CD4-positive, alpha-beta T cell (primary cell): ENCODE data around the gene GSG1L. TPM values are rescaled to one million over a fixed set of nuclear protein-coding genes. Genes with fewer than 3 reads are reported as not detected.

ENCODE experiments used
- ATAC-seq: fragments of 200-7000 bp; cut with Tn5 transposase; one replicate; pipeline ENCODE4 v1.10.0; 2022; ENCODE audit warnings: mild to moderate bottlenecking; ENCODE audit not compliant: poor library complexity
- CTCF ChIA-PET: fragments of 350-600 bp; sonication (Branson Sonifier 250); formaldehyde crosslinking; loops from one replicate; lab custom pipeline; 2021; ENCODE audit warnings: antibody characterized with exemption, inconsistent platforms; lab: Charles Lee
- POLR2A ChIA-PET: fragments of 350-600 bp; sonication (Branson Sonifier 250); formaldehyde crosslinking; loops from one replicate; lab custom pipeline; 2021; ENCODE audit warnings: antibody characterized with exemption, inconsistent platforms; lab: Charles Lee
- DNase-seq, 14 experiments: peaks; one replicate each; pipeline ENCODE4 v3.0.0-alpha.2; 2013 to 2020; ENCODE audit warnings: mixed read lengths in 2 of 14
- H3K27ac ChIP-seq, 2 donors: one replicate each; pipeline versions ENCODE4 v1.5.1 to v1.7.0; 2013; ENCODE audit warnings: low read length in 2 of 2, low read depth in 1 of 2, mild to moderate bottlenecking in 1 of 2
- H3K27me3 ChIP-seq, 2 experiments: 1 replicate in 1 of 2; 2 replicates in 1 of 2; pipeline versions ENCODE4 v1.6.1 to v1.7.0; 2013; ENCODE audit warnings: low read length in 2 of 2, control low read depth in 1 of 2, mild to moderate bottlenecking in 1 of 2, moderate library complexity in 1 of 2; ENCODE audit not compliant: insufficient read depth in 2 of 2, control insufficient read depth in 1 of 2
- H3K36me3 ChIP-seq: one replicate; pipeline ENCODE4 v1.6.1; 2013; ENCODE audit warnings: low read length, control low read depth; ENCODE audit not compliant: insufficient read depth
- H3K4me1 ChIP-seq: one replicate; pipeline ENCODE4 v1.6.1; 2013; ENCODE audit warnings: low read length, control low read depth; ENCODE audit not compliant: insufficient read depth
- H3K4me3 ChIP-seq: one replicate; pipeline ENCODE4 v1.5.1; 2013; ENCODE audit warnings: mild to moderate bottlenecking, low read length, moderate library complexity
- H3K9me3 ChIP-seq, 2 experiments: 1 replicate in 1 of 2; 2 replicates in 1 of 2; pipeline versions ENCODE4 v1.6.1 to v1.7.0; 2013; ENCODE audit warnings: low read length in 2 of 2, mild to moderate bottlenecking in 2 of 2, control low read depth in 1 of 2, moderate library complexity in 1 of 2; ENCODE audit not compliant: control insufficient read depth in 1 of 2, insufficient read depth in 1 of 2
- H3K27ac Mint-ChIP-seq: one replicate; pipeline ENCODE4 v1.8.0; 2020; ENCODE audit warnings: mixed read lengths
- H3K27me3 Mint-ChIP-seq: one replicate; pipeline ENCODE4 v1.8.0; 2021; ENCODE audit warnings: mixed read lengths
- H3K36me3 Mint-ChIP-seq: one replicate; pipeline ENCODE4 v1.8.0; 2021; ENCODE audit warnings: low read depth, mixed read lengths
- H3K4me1 Mint-ChIP-seq: one replicate; pipeline ENCODE4 v1.8.0; 2021; ENCODE audit warnings: low read depth, mixed read lengths
- H3K4me3 Mint-ChIP-seq: one replicate; pipeline ENCODE4 v1.8.0; 2020; ENCODE audit warnings: mild to moderate bottlenecking, mixed read lengths
- H3K9me3 Mint-ChIP-seq: one replicate; pipeline ENCODE4 v1.8.0; 2020; ENCODE audit warnings: mixed read lengths
- intact Hi-C, 2 experiments: fragments of 100-400 bp; cut with DNase I in 1 of 2; cut with micrococcal nuclease in 1 of 2; formaldehyde crosslinking; loops; one replicate each; pipeline versions ENCODE4 v1.15.1 to v1.9.0; 2023 to 2025; cut with DNase I, micrococcal nuclease
- total RNA-seq, 174 experiments: library from RNA in 2 of 174; stranded (reverse) in 2 of 174; gene quantifications; one replicate each; pipeline ENCODE4 v1.2.3 and lab custom pipeline; 2021 to 2026
- TF ChIP-seq, protein P1 (sequence below): fragments of 200-600 bp; IDR thresholded peaks from one replicate; pipeline ENCODE4 v1.8.0; 2022; ENCODE audit warnings: antibody characterized with exemption, mild to moderate bottlenecking

The GSG1L gene
- total RNA-seq, 2 experiments from 2014 or later = not detected

DNA sequence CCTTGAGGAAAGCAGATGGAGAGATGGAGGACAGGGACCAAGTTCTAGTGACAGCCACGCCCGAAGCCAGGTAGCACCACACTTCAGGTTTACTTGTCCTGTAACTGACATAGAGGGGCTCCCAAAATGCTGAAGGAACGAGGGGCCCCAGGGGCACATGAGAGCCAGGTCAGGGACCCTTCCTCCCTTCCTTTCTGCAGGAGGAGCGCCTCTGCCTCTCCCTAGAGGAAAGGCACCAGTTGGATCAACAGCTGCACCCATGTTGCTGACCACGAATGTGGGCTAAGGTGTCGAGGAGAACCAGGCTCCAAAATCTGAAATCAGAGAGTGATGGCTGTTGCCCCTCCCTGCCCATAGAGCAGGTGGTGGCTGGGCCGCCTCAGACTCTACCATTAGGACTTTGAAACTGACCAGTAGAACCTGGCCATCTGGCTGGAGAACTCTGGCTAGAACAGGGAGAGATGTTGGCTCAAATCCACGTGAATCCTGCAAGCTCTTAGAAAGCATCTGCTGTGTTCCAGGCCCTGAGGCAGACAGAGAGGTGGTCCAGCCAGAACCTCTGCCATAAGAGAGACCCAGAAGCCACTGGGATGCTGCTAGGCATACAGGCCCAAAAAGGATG lies 294.8 kb downstream of the GSG1L start:
- no peaks in the 10 kb centered on the region for H3K27me3 Mint-ChIP-seq
- no peaks in the 10 kb centered on the region for H3K4me1 Mint-ChIP-seq

DNA sequence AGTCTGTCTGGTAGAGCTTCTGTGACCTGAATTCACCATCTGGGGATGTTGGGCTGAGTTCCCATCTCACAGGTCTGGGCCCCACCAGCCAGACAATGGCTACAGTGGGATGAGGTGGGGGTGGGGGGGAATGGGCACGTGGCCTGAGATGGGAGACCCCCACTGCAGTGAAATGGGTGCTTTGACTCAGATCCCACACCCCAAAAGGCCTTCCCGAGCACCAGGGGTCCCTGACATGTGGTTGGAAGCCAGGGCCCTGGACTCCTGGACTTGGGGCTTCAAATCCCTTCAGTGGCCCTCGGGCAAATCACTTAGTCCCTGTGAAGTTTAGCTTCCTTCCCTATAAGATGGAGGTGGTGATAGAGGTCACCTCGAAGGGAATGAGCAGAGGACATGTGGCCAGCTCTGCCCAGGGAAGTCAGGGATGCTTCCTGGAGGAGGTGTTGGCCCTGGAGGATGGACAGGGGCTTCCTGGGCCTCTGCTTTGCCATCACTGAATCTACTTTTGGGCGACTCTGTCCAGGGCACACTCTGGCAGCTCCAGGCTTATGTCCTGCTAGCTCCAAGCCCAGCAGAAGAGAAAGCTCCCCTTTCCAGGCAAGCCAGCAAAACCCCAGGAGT lies 295.4 kb downstream of the GSG1L start:
- Mint-ChIP-seq H3K9me3 (no peaks in the 10 kb centered on the region), H3K27me3 (no peaks in the 10 kb centered on the region), H3K4me3 (no peak overlapping the region), H3K4me1 (no peaks in the 10 kb centered on the region), H3K36me3 (peaks cover 48% of the 10 kb centered on the region), H3K27ac (no peak overlapping the region)
- H3K4me3 ChIP-seq = no peak overlapping the region
- peaks cover 18% of the 10 kb centered on the region for H3K36me3 ChIP-seq
- ATAC-seq = no peak
- DNase-seq = no peak
- H3K9me3 ChIP-seq = no peaks in the 10 kb centered on the region
- TF ChIP-seq, protein P1, sequence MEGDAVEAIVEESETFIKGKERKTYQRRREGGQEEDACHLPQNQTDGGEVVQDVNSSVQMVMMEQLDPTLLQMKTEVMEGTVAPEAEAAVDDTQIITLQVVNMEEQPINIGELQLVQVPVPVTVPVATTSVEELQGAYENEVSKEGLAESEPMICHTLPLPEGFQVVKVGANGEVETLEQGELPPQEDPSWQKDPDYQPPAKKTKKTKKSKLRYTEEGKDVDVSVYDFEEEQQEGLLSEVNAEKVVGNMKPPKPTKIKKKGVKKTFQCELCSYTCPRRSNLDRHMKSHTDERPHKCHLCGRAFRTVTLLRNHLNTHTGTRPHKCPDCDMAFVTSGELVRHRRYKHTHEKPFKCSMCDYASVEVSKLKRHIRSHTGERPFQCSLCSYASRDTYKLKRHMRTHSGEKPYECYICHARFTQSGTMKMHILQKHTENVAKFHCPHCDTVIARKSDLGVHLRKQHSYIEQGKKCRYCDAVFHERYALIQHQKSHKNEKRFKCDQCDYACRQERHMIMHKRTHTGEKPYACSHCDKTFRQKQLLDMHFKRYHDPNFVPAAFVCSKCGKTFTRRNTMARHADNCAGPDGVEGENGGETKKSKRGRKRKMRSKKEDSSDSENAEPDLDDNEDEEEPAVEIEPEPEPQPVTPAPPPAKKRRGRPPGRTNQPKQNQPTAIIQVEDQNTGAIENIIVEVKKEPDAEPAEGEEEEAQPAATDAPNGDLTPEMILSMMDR = no peak
- POLR2A ChIA-PET = no interaction called here
- H3K27me3 ChIP-seq = no peaks in the 10 kb centered on the region
- intact Hi-C loops = no loop called here
- CTCF ChIA-PET = no interaction called here
- no peaks in the 10 kb centered on the region for H3K4me1 ChIP-seq
- H3K27ac ChIP-seq = no peak overlapping the region

More for the DNA sequence above, 294.8 kb downstream of the GSG1L start:
- intact Hi-C loops = no loop called here
- Histone ChIP-seq H3K4me1 (no peaks in the 10 kb centered on the region), H3K36me3 (peaks cover 14% of the 10 kb centered on the region), H3K27me3 (no peaks in the 10 kb centered on the region), H3K9me3 (no peaks in the 10 kb centered on the region), H3K27ac (no peak overlapping the region), H3K4me3 (no peak overlapping the region)
- Mint-ChIP-seq H3K4me3 (no peak overlapping the region), H3K27ac (no peak overlapping the region), H3K9me3 (no peaks in the 10 kb centered on the region), H3K36me3 (peaks cover 45% of the 10 kb centered on the region)
- ChIA-PET POLR2A (no interaction called here), CTCF (no interaction called here)
- DNase-seq (no peak), ATAC-seq (no peak)
- TF ChIP-seq, protein P1 = no peak

DNA sequence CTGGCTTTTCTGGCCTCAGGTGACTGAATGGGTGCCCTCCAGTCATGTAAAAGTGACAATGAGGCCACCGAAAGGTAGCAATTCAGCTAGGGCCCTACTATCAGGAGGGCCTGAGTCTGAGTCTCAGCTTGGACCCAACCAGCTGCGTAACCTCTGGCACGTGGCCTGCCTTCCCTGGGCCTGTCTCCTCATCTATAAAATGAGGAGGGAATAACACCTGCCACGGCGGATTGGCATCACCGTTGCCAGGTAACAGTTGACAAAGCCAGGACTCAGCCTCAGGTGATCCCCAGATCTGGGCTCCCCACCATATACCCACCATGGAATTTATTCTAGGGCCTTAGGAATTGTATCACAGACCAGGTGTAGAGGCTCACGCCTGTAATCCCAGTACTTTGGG lies 296.4 kb downstream of the GSG1L start:
- Mint-ChIP-seq H3K4me1 (no peaks in the 10 kb centered on the region), H3K27ac (no peak overlapping the region), H3K36me3 (peaks cover 52% of the 10 kb centered on the region), H3K4me3 (no peak overlapping the region), H3K27me3 (no peaks in the 10 kb centered on the region), H3K9me3 (no peaks in the 10 kb centered on the region)
- Histone ChIP-seq H3K4me1 (no peaks in the 10 kb centered on the region), H3K36me3 (peaks cover 22% of the 10 kb centered on the region), H3K4me3 (no peak overlapping the region), H3K27ac (no peak overlapping the region), H3K9me3 (no peaks in the 10 kb centered on the region), H3K27me3 (no peaks in the 10 kb centered on the region)
- intact Hi-C loops = no loop called here
- TF ChIP-seq, protein P1 = no peak
- ChIA-PET CTCF (no interaction called here), POLR2A (no interaction called here)
- DNase-seq = no peak
- ATAC-seq = no peak
